HG02981 (cell line): Measurements from ENCODE around the gene DHRS7.
"Not testable (repeated sequence)": the region's sequence is repeated elsewhere in the genome, so short reads cannot be mapped to it uniquely, and the experiment has no call there.

Source experiments
- ATAC-seq: cut with Tn5 transposase; IDR thresholded peaks from one replicate; pipeline ENCODE4 v1.9.1; 2021; ENCODE audit warnings: mild to moderate bottlenecking, moderate library complexity; ENCODE audit not compliant: unreplicated experiment

The DHRS7 gene

GRCh38 chr14:60151715-60152114, 13.5 kb downstream of the DHRS7 start:
- ATAC-seq: peak; percentile 92

- ATAC-seq: no peak
Measured at GRCh38 chr14:60134702-60135101, 30.5 kb downstream of the DHRS7 start.

GRCh38 chr14:60133487-60133886, 31.7 kb downstream of the DHRS7 start:
- ATAC-seq: no peak

- ATAC-seq: no peak
Measured at GRCh38 chr14:60125918-60126317, 39.3 kb downstream of the DHRS7 start.

DNA sequence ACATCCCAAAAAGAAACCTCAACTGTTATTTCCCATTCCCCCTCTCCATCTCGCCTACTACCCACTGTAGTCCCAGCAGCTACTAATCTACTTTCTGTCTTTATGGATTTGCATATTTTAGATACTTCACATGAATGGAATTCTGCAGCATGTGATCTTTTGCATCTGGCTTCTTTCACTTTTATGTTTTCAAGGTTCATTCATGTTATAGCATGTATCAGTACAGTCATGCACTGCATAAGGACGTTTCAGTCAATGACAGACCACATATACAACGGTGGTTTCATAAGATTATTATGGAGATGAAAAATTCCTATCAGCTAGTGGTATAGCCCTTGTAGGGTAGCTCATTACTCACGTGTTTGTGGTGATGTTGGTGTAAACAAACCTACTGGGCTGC, 49.0 kb downstream of the DHRS7 start:
- no peak for ATAC-seq

GRCh38 chr14:60114881-60115280, 50.3 kb downstream of the DHRS7 start:
- ATAC-seq: no peak

DNA sequence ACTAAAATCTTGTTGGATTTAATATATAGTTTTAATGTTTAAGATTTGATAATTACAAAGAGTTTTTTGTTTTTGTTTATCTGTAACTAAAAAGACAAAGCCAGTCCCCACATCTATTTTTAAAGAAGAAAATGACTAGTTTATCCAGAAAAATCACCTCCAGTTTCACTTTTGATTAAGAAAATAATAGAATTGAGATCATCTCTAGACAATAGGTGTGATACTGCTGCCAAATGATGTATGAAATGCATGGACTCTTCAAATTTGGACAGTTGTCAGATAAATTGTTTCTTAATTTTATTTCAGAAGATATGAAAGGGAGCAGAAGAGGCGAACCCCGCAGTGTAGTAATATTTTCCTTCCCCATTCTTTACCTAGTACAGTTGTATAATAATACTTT, 53.5 kb downstream of the DHRS7 start:
- ATAC-seq: no peak

DNA sequence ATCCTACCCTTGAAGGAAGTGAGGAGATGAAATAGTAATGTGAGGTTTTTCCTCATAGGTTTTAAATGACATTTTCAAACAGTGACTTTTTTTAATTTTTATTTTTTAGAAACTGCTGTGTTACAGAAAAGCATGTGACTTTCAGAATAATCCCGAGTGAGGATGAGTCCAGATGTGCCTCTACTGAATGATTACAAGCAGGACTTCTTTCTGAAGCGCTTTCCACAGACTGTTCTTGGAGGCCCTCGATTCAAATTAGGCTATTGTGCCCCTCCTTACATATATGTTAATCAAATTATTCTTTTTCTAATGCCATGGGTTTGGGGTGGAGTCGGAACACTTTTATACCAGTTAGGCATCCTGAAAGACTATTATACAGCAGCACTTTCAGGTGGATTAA, 57.7 kb downstream of the DHRS7 start:
- no peak for ATAC-seq

DNA sequence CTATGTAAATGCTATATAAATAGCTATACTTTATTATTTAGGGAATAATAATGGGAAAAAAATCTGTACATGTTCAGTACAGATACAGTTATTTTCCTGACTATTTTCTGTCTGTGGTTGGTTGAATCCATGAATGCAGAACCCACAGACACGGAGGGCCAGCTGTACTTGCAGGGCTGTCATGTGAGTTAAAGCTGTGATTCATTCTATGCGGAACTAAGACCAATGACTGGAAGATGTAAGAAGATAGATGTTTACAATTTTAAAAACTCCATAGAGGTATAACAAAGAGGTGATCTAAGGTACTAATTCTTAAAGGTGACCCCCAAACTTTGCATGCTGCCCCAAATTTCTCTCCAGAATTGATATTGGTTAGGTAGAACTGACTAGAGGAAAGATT, 58.9 kb downstream of the DHRS7 start:
- no peak for ATAC-seq

GRCh38 chr14:60102389-60102788, 62.8 kb downstream of the DHRS7 start:
- no peak for ATAC-seq

DNA sequence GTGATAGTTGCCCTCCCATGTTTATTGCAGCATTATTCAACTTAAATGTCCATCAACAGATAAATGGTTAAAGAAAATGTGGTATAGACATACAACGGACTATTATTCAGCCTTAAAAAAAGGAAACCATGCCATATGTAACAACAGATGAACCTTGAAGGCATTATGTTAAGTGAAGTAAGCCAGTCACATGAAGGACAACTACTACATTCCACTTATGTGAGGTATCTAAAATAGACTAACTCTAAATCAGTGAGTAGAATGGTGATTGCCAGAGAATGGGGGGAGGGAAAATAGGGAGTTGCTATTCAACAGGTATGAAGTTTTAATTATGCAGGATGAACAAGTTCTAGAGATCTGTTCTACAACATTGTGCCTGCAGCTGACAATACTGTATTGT, 63.4 kb downstream of the DHRS7 start:
- no peak for ATAC-seq

DNA sequence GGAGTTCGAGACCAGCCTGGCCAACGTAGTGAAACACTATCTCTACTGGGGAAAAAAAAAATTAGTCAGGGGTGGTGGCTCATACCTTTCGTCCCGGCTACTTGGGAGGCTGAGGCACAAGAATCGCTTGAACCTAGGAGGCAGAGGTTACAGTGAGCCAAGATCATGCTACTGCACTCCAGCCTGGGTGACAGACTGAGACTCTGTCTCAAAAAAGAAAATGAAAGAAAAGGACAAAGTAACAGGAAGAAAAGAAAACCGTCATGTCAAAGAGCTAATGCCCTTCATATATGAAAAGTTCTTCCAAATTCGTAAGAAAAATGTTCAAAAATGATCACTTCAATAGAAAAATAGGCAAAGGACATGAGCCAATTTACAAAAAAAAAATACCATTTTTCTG, 65.3 kb downstream of the DHRS7 start:
- not testable (repeated sequence) for ATAC-seq

- no peak for ATAC-seq
Measured at GRCh38 chr14:60097974-60098373, 67.2 kb downstream of the DHRS7 start.

DNA sequence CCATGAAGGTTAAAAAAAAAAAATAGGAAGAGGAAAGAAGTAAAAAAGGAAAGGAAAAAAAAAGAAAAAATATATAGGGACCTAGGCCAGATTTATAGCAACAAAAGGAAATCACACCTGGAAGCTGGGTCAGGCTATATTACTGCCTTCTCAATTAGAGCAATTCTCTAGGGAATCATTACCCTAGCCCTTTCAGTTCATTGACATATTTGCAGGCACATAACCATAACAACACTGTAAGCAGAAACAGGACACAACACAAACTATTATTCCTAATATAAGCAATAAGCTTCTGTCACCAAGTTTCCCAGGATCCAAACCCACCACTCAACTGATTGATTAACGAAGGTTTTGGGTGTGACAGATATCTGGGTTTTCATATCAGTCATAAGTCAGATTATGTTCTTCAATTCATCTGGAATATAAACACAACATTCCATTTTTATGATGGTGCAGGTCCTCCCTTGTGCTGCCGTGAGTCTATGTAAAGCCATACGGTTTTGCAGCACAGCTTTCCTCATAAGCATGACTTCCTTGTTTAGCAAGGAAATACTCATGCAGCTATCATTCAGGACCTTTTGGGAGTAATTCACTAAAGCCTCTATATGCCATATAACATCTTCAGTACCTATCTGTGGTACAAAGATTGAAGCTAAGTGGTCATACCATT, 69.3 kb downstream of the DHRS7 start:
- no peak for ATAC-seq

DNA sequence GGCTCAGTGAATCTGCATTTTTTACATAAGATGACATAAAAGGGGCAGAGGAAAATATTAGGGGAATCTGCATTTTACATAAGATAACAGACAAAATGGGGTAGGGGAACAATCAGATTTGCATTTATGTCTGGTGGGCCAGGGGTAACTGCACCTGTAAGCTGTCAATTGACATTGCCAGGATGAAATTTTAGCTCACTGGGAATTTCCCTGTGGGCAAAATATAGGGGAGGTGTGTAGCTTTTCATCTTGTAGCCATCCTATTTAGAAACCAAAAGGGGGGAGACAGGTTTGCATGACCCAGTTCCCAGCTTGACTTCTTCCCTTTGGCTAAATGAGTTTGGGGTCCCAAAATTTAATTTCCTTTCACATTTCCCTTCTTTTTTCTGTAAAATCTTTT, 70.0 kb downstream of the DHRS7 start:
- ATAC-seq: no peak

GRCh38 chr14:60094306-60094897, 70.8 kb downstream of the DHRS7 start:
- no peak for ATAC-seq
